ENCODE results near the gene GYPE.
"Not testable (repeated sequence)": the region's sequence is repeated elsewhere in the genome, so short reads cannot be mapped to it uniquely, and the experiment has no call there.

GRCh38 chr4:143910906-143911305, 5.5 kb upstream of the GYPE start:
- not testable (repeated sequence) for TF ChIP-seq POLR2AphosphoS5 (IDR thresholded peaks at IDR 0.05; ENCODE audit: low read depth); CTCF (IDR thresholded peaks at IDR 0.05; ENCODE audit: insufficient read depth, low read length); GABPA (IDR thresholded peaks at IDR 0.05; ENCODE audit: low read depth); SPI1 (IDR thresholded peaks at IDR 0.05; ENCODE audit: borderline replicate concordance, low read depth)
- TF ChIP-seq, protein P1, sequence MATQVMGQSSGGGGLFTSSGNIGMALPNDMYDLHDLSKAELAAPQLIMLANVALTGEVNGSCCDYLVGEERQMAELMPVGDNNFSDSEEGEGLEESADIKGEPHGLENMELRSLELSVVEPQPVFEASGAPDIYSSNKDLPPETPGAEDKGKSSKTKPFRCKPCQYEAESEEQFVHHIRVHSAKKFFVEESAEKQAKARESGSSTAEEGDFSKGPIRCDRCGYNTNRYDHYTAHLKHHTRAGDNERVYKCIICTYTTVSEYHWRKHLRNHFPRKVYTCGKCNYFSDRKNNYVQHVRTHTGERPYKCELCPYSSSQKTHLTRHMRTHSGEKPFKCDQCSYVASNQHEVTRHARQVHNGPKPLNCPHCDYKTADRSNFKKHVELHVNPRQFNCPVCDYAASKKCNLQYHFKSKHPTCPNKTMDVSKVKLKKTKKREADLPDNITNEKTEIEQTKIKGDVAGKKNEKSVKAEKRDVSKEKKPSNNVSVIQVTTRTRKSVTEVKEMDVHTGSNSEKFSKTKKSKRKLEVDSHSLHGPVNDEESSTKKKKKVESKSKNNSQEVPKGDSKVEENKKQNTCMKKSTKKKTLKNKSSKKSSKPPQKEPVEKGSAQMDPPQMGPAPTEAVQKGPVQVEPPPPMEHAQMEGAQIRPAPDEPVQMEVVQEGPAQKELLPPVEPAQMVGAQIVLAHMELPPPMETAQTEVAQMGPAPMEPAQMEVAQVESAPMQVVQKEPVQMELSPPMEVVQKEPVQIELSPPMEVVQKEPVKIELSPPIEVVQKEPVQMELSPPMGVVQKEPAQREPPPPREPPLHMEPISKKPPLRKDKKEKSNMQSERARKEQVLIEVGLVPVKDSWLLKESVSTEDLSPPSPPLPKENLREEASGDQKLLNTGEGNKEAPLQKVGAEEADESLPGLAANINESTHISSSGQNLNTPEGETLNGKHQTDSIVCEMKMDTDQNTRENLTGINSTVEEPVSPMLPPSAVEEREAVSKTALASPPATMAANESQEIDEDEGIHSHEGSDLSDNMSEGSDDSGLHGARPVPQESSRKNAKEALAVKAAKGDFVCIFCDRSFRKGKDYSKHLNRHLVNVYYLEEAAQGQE (IDR thresholded peaks at IDR 0.05; ENCODE audit: insufficient replicate concordance, low read depth), result not testable (repeated sequence)
